Ovary (tissue), 10 donors: Measurements from ENCODE around the gene PAQR7. TPM values are rescaled to one million over a fixed set of nuclear protein-coding genes. Genes with fewer than 3 reads are reported as not detected.

Experiments
- DNase-seq, 5 donors: peaks; one replicate each; pipeline ENCODE4 v3.0.0-alpha.2; 2019 to 2020
- H3K27ac ChIP-seq, 2 donors: fragments of 200-600 bp; one replicate each; pipeline versions ENCODE4 v1.5.1 to v1.8.0; 2019 to 2022
- H3K27me3 ChIP-seq: fragments of 200-600 bp; one replicate; pipeline ENCODE4 v1.8.0; 2022
- H3K36me3 ChIP-seq: fragments of 200-600 bp; sonication (generic); one replicate; pipeline ENCODE4 v1.5.1; 2019
- H3K4me1 ChIP-seq: one replicate; pipeline ENCODE4 v1.8.1; 2013; ENCODE audit warnings: mild to moderate bottlenecking, moderate library complexity; ENCODE audit not compliant: insufficient read depth
- H3K4me3 ChIP-seq: fragments of 200-600 bp; sonication (generic); one replicate; pipeline ENCODE4 v1.5.1; 2017
- H3K9me3 ChIP-seq, 2 donors: fragments of 200-600 bp in 1 of 2; sonication (generic) in 1 of 2; one replicate each; pipeline versions ENCODE4 v1.5.1 to v1.8.1; 2013 to 2019; ENCODE audit warnings: mild to moderate bottlenecking in 1 of 2, moderate library complexity in 1 of 2
- CTCF ChIP-seq, 3 donors: fragments of 450-650 bp in 2 of 3; fragments of 200-600 bp in 1 of 3; IDR thresholded peaks; one replicate each; pipeline versions ENCODE4 v1.5.1 to v1.8.0; 2016 to 2022; ENCODE audit warnings: antibody characterized with exemption in 3 of 3, mild to moderate bottlenecking in 1 of 3
- EP300 ChIP-seq: sonication (generic); formaldehyde crosslinking; IDR thresholded peaks from one replicate; pipeline ENCODE4 v1.6.1; 2017; ENCODE audit warnings: antibody characterized with exemption
- POLR2A ChIP-seq: fragments of 450-650 bp; IDR thresholded peaks from one replicate; pipeline ENCODE4 v1.6.1; 2017; ENCODE audit warnings: antibody characterized with exemption, mild to moderate bottlenecking, moderate library complexity
- WGBS, 3 donors: extraction: QIAGEN DNeasy Blood & Tissue Kit in 1 of 3; methylation state at CpG; one replicate each; pipeline versions ENCODE4 v1.1.5 to v1.1.7; 2013 to 2017; 5-methylcytosine and 5-hydroxymethylcytosine counted together
- intact Hi-C, 4 donors: fragments of 100-400 bp; cut with DNase I; formaldehyde crosslinking; loops; one replicate each; pipeline versions ENCODE4 v1.11.0 to v1.15.1; 2022 to 2023
- long read RNA-seq, 3 donors: library from polyadenylated mRNA in 2 of 3; unstranded in 2 of 3; transcript quantifications; one replicate each; pipeline ENCODE4 v2.0.0 and lab custom pipeline, GENCODE V29; 2021 to 2026
- polyA plus RNA-seq, 2 donors: library from polyadenylated mRNA; stranded (reverse); fragments of 200-250 nt in 1 of 2; fragments of 350-450 nt in 1 of 2; fragmentation: Illumina TruSeq in 1 of 2; extraction: RNeasy Lipid Tissue Mini Kit (QIAGEN cat#74804) in 1 of 2; gene quantifications; one replicate each; pipeline ENCODE4 v1.2.3, GENCODE V29; 2013 to 2014
- total RNA-seq, 7 donors: library from RNA; depleted of rRNA in 2 of 7; stranded (reverse); fragments of >200 nt in 2 of 7; fragmentation: NEBNext Ultra II Directional in 3 of 7; extraction: Animal tissue kit (Norgen Biotek cat#: 25700) in 3 of 7; gene quantifications; one replicate each; pipeline versions ENCODE4 v1.1.0 to v1.2.4, GENCODE V29; 2016 to 2023
- donor health status: DM: no; HTN: no; CAD: no; lungs with moderate emphysema.
- donor health status: DM: no; HTN: no; CAD: no.
- donor health status: Bipolar disorder and iron deficiency.
- donor health status: DM: yes; HTN: yes; CAD: no.
- donor health status: DM: no; HTN: no; CAD: no.
- donor health status: DM: yes; HTN: yes; CAD: no.

The PAQR7 gene, protein sequence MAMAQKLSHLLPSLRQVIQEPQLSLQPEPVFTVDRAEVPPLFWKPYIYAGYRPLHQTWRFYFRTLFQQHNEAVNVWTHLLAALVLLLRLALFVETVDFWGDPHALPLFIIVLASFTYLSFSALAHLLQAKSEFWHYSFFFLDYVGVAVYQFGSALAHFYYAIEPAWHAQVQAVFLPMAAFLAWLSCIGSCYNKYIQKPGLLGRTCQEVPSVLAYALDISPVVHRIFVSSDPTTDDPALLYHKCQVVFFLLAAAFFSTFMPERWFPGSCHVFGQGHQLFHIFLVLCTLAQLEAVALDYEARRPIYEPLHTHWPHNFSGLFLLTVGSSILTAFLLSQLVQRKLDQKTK
- total RNA-seq (10 to 100 TPM in 6 of 7 donors, 1 to 10 TPM in 1; 8.6 to 98.1 (median 72.2) TPM), polyA plus RNA-seq (10 to 100 TPM; 19.4 to 23.3 TPM)
- long read RNA-seq, donor 1, partial matches to known transcripts: 0 of 78 reads
- long read RNA-seq, donor 1, other reads (novel, unspliced or antisense): 74 of 78 reads
- long read RNA-seq, donor 2, partial matches to known transcripts: 0 of 12 reads
- long read RNA-seq, donor 2, other reads (novel, unspliced or antisense): 9 of 12 reads
- long read RNA-seq, donor 3, partial matches to known transcripts: 0 of 34 reads
- long read RNA-seq, donor 3, other reads (novel, unspliced or antisense): 34 of 34 reads

- 0 to 1% (median 0%) methylated on average over 32 to 75 of the region's 75 CpGs for WGBS, 3 donors
- no peak for TF ChIP-seq EP300
- peak; percentile 71 for TF ChIP-seq POLR2A
- peak; percentile 81 to 88 (median 86) for DNase-seq
- intact Hi-C loops: loop anchor here in 2 of 4 donors (10.0 kb wide), 1 partner anchor 51 kb away; no protein-coding TSS in a partner anchor
- Histone ChIP-seq H3K9me3 (no peaks in the 10 kb centered on the region), H3K27me3 (no peaks in the 10 kb centered on the region), H3K27ac (peak within 1 kb of the TSS; percentile 91 to 97), H3K36me3 (no peaks in the 10 kb centered on the region), H3K4me3 (peak within 1 kb of the TSS; percentile 56), H3K4me1 (peaks cover 45% of the 10 kb centered on the region)
Measured at GRCh38 chr1:25875154-25875855, at the start of gene PAQR7. TSS of gene PAQR7 (minus strand) at chr1:25875708. CDS start at chr1:25863839, 11,869 bp downstream.

- TF ChIP-seq POLR2A (no peak), EP300 (no peak), CTCF (IDR thresholded peaks at IDR 0.05) (no peak)
- no peaks in the 10 kb centered on the region for H3K27me3 ChIP-seq
- H3K27ac ChIP-seq: no peak overlapping the region
- no peaks in the 10 kb centered on the region for H3K36me3 ChIP-seq
- no peak for DNase-seq
- no peak overlapping the region for H3K4me3 ChIP-seq
- H3K4me1 ChIP-seq: peaks cover 1% of the 10 kb centered on the region
- H3K9me3 ChIP-seq: no peaks in the 10 kb centered on the region
- intact Hi-C loops: no loop called here
- WGBS, 3 donors: 43 to 54% (median 51%) methylated on average over 2 of the region's 2 CpGs
Measured at GRCh38 chr1:25924454-25924853, 48.9 kb upstream of the PAQR7 start.

DNA sequence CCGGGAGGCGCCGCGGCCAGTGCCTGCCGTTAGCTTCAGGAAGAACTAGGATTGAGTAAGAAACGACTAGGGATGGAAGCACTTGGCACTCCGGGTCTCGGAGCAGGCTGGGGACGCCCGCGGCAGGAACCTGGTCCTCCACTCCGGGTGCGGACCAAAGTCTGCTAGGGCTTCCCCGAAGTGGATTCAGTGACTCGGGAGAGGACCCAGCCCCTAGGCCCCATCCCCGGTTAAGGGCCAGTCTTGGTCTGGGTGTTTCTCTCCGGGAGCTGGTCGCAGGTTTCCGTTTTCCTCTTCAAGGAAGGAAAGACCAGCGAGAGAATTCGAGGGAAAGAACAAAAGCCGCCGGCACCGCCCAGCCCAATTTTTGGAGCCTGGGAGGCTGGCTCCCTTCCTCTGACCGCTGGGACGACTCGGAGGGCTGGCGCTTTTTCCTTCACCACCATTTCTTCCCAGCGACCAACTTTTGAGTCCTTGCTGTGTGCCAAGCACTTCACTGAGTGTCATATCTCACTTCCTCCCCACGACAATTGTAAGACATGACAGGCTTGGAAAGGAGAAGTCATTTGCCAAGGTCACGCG is 47.6 kb upstream of the PAQR7 start:
- intact Hi-C loops: no loop called here
- TF ChIP-seq POLR2A (no peak), EP300 (no peak), CTCF (IDR thresholded peaks at IDR 0.05) (no peak)
- H3K27me3 ChIP-seq: no peaks in the 10 kb centered on the region
- peak overlapping the region; percentile 43 for H3K4me3 ChIP-seq
- WGBS, 3 donors: 1% methylated on average over 31 to 32 of the region's 32 CpGs
- peak overlapping the region in 1 of 2 donors; percentile 44 for H3K27ac ChIP-seq
- H3K4me1 ChIP-seq: peaks cover 1% of the 10 kb centered on the region
- no peaks in the 10 kb centered on the region for H3K36me3 ChIP-seq
- peak in 3 of 5 donors; percentile 29 to 63 (median 48) for DNase-seq
- H3K9me3 ChIP-seq: no peaks in the 10 kb centered on the region

DNA sequence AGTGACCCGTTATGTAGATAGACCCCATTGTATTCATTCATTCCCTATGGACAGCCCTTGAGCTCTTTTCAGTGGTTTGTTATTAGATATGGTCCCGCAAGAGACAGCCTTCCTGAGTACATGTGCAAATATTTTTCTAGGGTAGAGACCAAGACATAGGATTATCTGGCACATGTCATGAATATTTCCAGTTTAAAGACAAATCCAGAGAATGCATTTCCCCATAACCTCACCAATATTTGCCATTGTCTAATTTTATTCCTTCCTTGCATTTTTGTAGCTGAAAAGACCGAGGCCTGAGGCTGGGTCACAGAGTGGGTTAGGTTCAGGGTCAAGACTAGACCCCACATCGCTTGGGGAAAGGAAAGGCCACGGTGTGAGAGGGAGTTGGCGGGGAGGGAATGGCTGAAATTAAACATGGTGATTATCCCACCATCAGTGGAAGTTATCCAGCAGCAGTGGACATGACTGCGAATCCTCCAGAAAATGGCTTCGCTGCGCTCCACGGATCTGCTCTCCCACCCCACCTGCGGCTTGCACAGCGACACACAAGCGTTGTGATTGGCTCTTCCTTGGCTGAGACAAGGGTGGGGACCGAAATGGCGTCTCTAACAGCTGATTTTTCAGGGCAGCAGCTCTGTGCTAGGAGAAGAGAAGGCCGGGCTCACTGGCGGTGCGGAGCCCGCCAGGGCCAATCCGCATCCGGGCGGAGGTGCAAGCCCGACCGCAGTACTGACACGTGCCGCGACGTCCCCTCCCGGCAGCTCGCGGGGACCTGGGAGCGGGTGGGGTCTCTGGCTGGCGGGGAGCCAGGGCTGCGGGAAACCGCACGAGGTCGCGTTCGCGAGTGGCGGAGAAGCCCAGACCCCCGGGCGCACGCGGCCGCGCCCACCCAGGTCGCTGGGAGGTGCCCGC is 46.8 kb upstream of the PAQR7 start:
- peak in 2 of 5 donors; percentile 45 to 69 for DNase-seq
- no peaks in the 10 kb centered on the region for H3K36me3 ChIP-seq
- intact Hi-C loops: no loop called here
- peak overlapping the region; percentile 43 for H3K4me3 ChIP-seq
- peak overlapping the region in 1 of 2 donors; percentile 44 for H3K27ac ChIP-seq
- H3K4me1 ChIP-seq: peaks cover 1% of the 10 kb centered on the region
- TF ChIP-seq CTCF (IDR thresholded peaks at IDR 0.05) (no peak), POLR2A (no peak)
- H3K9me3 ChIP-seq: no peaks in the 10 kb centered on the region
- WGBS, 3 donors: 7 to 9% (median 8%) methylated on average over 47 to 49 of the region's 49 CpGs
- no peaks in the 10 kb centered on the region for H3K27me3 ChIP-seq
